ENCODE data around the gene CFAP77. TPM values are rescaled to one million over a fixed set of nuclear protein-coding genes. Genes with fewer than 3 reads are reported as not detected.

Gene CFAP77
- total RNA-seq, 1 experiment from 2014 or later = not detected

DNA sequence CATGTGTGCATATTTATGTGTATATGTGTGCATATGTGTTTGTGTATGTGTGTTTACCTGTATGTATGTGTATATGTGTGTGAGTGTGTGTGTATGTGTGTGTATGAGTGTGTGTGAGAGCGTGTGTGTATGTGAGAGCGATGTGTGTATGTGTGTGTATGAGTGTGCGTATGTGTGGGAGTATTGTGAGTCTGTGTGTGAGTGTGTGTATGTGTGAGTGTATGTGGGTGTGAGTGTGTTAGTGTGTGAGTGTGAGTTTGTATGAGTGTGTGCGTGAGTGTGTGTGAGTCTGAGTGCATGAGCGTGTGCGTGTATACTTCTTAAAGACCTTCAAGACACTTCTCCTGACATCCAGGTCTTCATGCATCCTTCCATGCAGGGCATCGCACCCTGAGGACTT, 49.6 kb downstream of the CFAP77 start:
- Histone ChIP-seq H3K9ac (ENCODE audit: low read length) (no peak overlapping the region), H3K36me3 (ENCODE audit: insufficient read depth, low read length) (no peaks in the 10 kb centered on the region), H2AFZ (ENCODE audit: low read length) (no peak overlapping the region), H3K4me1 (ENCODE audit: low read length) (no peaks in the 10 kb centered on the region), H3K27me3 (ENCODE audit: low read length) (no peaks in the 10 kb centered on the region), H3K79me2 (ENCODE audit: low read length) (no peaks in the 10 kb centered on the region), H3K4me3 (ENCODE audit: low read length) (no peak overlapping the region), H4K20me1 (ENCODE audit: insufficient read depth, low read depth, low read length) (no peaks in the 10 kb centered on the region), H3K4me2 (ENCODE audit: low read depth, low read length, poor library complexity, severe bottlenecking) (no peak overlapping the region), H3K9me2 (replicated peaks; ENCODE audit: insufficient read depth, low read length) (no peaks in the 10 kb centered on the region), H3K27ac (ENCODE audit: low read length) (no peak overlapping the region), H3K9me3 (ENCODE audit: low read length) (no peaks in the 10 kb centered on the region)
- DNase-seq = peak; percentile 30

DNA sequence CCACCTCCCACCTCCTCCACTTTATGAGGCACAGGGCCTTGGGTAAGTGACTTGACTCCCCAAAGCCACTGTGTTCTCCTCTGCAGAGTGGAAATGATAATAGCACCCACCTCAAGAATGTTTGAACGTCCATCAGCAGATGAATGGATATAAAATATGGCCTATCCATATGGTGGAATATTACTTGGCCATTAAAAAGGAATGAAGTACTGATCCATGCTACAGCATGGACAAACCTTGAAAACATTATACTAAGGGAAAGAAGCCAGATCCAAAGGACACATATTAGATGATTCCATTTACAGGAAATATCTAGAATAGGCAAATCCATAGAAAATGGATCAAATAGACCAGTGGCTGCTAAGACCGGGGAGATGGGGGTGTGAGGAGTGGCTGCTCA, 50.2 kb downstream of the CFAP77 start:
- H3K27me3 ChIP-seq (ENCODE audit: low read length) = no peaks in the 10 kb centered on the region
- no peak overlapping the region for H2AFZ ChIP-seq (ENCODE audit: low read length)
- no peak overlapping the region for H3K4me2 ChIP-seq (ENCODE audit: low read depth, low read length, poor library complexity, severe bottlenecking)
- H3K79me2 ChIP-seq (ENCODE audit: low read length) = no peaks in the 10 kb centered on the region
- H3K4me1 ChIP-seq (ENCODE audit: low read length) = no peaks in the 10 kb centered on the region
- H3K9ac ChIP-seq (ENCODE audit: low read length) = no peak overlapping the region
- H3K27ac ChIP-seq (ENCODE audit: low read length) = no peak overlapping the region
- no peak overlapping the region for H3K4me3 ChIP-seq (ENCODE audit: low read length)
- H3K9me2 ChIP-seq (replicated peaks; ENCODE audit: insufficient read depth, low read length) = no peaks in the 10 kb centered on the region
- no peaks in the 10 kb centered on the region for H3K36me3 ChIP-seq (ENCODE audit: insufficient read depth, low read length)
- no peaks in the 10 kb centered on the region for H3K9me3 ChIP-seq (ENCODE audit: low read length)
- no peaks in the 10 kb centered on the region for H4K20me1 ChIP-seq (ENCODE audit: insufficient read depth, low read depth, low read length)
- no peak for DNase-seq

DNA sequence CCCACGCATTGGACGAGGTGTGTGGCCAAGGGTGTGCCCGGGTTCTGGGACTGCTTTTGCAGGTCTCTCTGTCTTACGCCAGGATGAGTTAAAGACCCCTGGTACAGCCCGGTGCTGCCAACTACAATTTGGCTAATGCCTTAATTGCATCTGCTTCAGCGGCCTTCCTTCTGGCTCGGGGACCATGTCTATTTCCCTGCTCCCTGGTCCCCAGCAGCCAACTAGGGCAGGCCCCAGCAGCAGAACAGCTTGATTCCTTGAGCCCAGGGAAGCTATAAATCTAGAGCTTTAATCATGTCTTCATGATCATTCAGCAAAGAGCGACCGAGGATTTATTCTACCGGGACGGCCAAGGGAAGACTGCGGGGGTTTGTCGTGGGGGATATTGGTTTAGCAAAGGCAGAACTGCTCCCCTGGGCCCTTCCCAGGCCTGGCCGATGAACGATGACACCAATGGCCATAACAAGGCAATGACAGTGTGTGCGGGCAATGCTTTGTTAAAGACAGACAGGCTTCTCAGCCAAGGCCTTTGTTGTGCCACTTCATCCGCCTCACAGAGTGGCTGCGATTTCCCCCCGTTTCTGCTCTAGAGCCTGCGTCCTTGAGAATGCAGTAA, 51.4 kb downstream of the CFAP77 start:
- Histone ChIP-seq H3K4me1 (ENCODE audit: low read length) (no peaks in the 10 kb centered on the region), H2AFZ (ENCODE audit: low read length) (no peak overlapping the region), H3K9ac (ENCODE audit: low read length) (no peak overlapping the region), H3K9me2 (replicated peaks; ENCODE audit: insufficient read depth, low read length) (no peaks in the 10 kb centered on the region), H3K27ac (ENCODE audit: low read length) (no peak overlapping the region), H3K36me3 (ENCODE audit: insufficient read depth, low read length) (no peaks in the 10 kb centered on the region), H3K4me3 (ENCODE audit: low read length) (no peak overlapping the region), H3K27me3 (ENCODE audit: low read length) (no peaks in the 10 kb centered on the region), H4K20me1 (ENCODE audit: insufficient read depth, low read depth, low read length) (no peaks in the 10 kb centered on the region), H3K4me2 (ENCODE audit: low read depth, low read length, poor library complexity, severe bottlenecking) (no peak overlapping the region), H3K9me3 (ENCODE audit: low read length) (no peaks in the 10 kb centered on the region), H3K79me2 (ENCODE audit: low read length) (no peaks in the 10 kb centered on the region)
- DNase-seq = no peak

DNA sequence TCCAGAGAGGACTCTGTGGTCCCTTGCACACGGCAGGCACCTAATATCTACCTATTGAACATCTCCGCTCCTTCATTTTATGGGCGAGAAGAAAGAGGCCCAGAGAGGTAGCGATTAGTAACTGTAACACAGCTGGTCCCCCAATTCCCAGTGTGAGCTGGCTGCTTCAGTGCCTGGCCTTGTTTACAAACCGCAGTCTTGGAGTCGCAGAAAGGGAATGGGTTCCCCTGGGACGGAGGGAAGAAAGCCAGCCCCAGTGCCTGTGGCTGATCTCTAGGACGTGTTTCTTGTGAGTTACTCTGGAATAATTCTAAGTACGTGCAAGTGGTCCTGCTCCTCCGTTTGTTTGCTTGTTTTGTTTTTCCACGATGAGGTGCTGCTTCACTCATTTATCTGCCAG, 52.0 kb downstream of the CFAP77 start:
- no peak for DNase-seq
- Histone ChIP-seq H3K9ac (ENCODE audit: low read length) (no peak overlapping the region), H3K4me1 (ENCODE audit: low read length) (no peaks in the 10 kb centered on the region), H3K4me2 (ENCODE audit: low read depth, low read length, poor library complexity, severe bottlenecking) (no peak overlapping the region), H3K27ac (ENCODE audit: low read length) (no peak overlapping the region), H3K9me2 (replicated peaks; ENCODE audit: insufficient read depth, low read length) (no peaks in the 10 kb centered on the region), H3K9me3 (ENCODE audit: low read length) (no peaks in the 10 kb centered on the region), H3K27me3 (ENCODE audit: low read length) (no peaks in the 10 kb centered on the region), H3K4me3 (ENCODE audit: low read length) (no peak overlapping the region), H3K36me3 (ENCODE audit: insufficient read depth, low read length) (no peaks in the 10 kb centered on the region), H2AFZ (ENCODE audit: low read length) (no peak overlapping the region), H3K79me2 (ENCODE audit: low read length) (no peaks in the 10 kb centered on the region), H4K20me1 (ENCODE audit: insufficient read depth, low read depth, low read length) (no peaks in the 10 kb centered on the region)

DNA sequence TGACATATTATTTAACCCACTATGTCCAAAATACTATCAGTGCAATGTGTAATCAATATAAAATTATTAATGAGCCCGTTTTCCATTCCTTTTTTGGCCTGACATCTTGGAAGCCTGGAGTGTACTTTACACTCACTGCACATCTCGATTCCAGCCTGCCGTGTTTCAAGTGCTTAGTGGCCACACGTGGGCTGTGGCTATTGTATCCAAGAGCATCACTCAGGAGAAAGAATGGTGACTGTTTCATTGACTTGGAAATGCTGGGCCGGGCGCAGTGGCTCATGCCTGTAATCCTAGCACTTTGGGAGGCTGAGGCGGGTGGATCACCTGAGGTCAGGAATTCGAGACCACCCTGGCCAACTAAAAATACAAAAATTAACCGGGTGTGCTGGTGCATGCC, 54.5 kb downstream of the CFAP77 start:
- Histone ChIP-seq H3K79me2 (ENCODE audit: low read length) (no peaks in the 10 kb centered on the region), H3K27ac (ENCODE audit: low read length) (no peak overlapping the region), H3K4me1 (ENCODE audit: low read length) (no peaks in the 10 kb centered on the region), H3K36me3 (ENCODE audit: insufficient read depth, low read length) (no peaks in the 10 kb centered on the region), H2AFZ (ENCODE audit: low read length) (no peak overlapping the region), H3K9me3 (ENCODE audit: low read length) (no peaks in the 10 kb centered on the region), H3K27me3 (ENCODE audit: low read length) (no peaks in the 10 kb centered on the region), H3K4me2 (ENCODE audit: low read depth, low read length, poor library complexity, severe bottlenecking) (no peak overlapping the region), H3K4me3 (ENCODE audit: low read length) (no peak overlapping the region), H3K9ac (ENCODE audit: low read length) (no peak overlapping the region), H3K9me2 (replicated peaks; ENCODE audit: insufficient read depth, low read length) (no peaks in the 10 kb centered on the region), H4K20me1 (ENCODE audit: insufficient read depth, low read depth, low read length) (no peaks in the 10 kb centered on the region)
- DNase-seq = no peak

DNA sequence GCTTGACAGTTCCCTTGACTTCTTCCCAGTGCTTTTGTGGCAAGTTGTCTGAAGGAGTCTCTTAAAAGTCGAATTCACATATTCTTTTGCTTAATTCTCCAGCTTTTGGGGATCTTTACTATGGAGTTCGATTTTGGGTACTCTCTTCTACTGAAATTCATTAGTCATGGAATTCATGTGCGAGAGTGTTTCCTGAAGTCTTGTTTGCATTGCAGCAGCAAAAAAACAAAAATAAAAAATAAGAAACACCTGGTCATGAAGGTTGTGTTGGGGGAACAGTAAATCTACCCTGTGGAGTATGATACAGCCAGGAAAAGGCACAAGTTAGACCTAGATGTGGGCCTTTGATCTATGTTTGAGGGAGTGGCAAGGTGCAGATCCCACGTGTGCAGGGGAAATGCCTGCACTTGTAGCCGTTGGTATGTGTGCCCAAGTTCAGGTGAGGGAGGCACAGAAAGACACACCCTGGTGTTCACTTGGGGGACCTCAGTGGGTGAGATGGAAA, 55.2 kb downstream of the CFAP77 start:
- Histone ChIP-seq H4K20me1 (ENCODE audit: insufficient read depth, low read depth, low read length) (no peaks in the 10 kb centered on the region), H3K4me1 (ENCODE audit: low read length) (no peaks in the 10 kb centered on the region), H3K79me2 (ENCODE audit: low read length) (no peaks in the 10 kb centered on the region), H3K27me3 (ENCODE audit: low read length) (no peaks in the 10 kb centered on the region), H3K9ac (ENCODE audit: low read length) (no peak overlapping the region), H3K4me2 (ENCODE audit: low read depth, low read length, poor library complexity, severe bottlenecking) (no peak overlapping the region), H3K36me3 (ENCODE audit: insufficient read depth, low read length) (no peaks in the 10 kb centered on the region), H3K27ac (ENCODE audit: low read length) (no peak overlapping the region), H3K4me3 (ENCODE audit: low read length) (no peak overlapping the region), H2AFZ (ENCODE audit: low read length) (no peak overlapping the region), H3K9me2 (replicated peaks; ENCODE audit: insufficient read depth, low read length) (no peaks in the 10 kb centered on the region), H3K9me3 (ENCODE audit: low read length) (no peaks in the 10 kb centered on the region)
- DNase-seq = no peak

DNA sequence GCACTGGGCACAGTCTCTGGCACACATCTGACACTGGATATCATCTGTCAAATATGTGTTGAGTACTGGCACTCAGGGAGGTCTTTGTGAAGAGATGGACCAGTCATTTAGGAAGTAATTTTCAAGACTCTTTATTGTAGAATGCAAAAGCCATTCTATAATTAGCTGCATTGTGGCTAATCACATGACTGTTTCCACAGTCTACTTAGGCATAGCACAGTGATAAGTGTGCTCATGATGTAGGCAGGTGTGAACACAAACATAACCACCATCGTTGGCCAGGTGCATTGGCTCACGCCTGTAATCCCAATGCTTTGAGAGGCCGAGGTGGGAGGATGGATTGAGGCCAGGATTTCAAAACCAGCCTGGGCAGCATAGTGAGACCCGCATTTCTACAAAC, 62.2 kb downstream of the CFAP77 start:
- DNase-seq = peak; percentile 33
- Histone ChIP-seq H3K27ac (ENCODE audit: low read length) (no peak overlapping the region), H3K27me3 (ENCODE audit: low read length) (no peaks in the 10 kb centered on the region), H3K4me3 (ENCODE audit: low read length) (no peak overlapping the region), H3K4me1 (ENCODE audit: low read length) (peaks cover 5% of the 10 kb centered on the region), H3K9ac (ENCODE audit: low read length) (no peak overlapping the region), H3K9me2 (replicated peaks; ENCODE audit: insufficient read depth, low read length) (no peaks in the 10 kb centered on the region), H2AFZ (ENCODE audit: low read length) (no peak overlapping the region), H3K36me3 (ENCODE audit: insufficient read depth, low read length) (no peaks in the 10 kb centered on the region), H3K9me3 (ENCODE audit: low read length) (no peaks in the 10 kb centered on the region), H3K79me2 (ENCODE audit: low read length) (no peaks in the 10 kb centered on the region), H3K4me2 (ENCODE audit: low read depth, low read length, poor library complexity, severe bottlenecking) (no peak overlapping the region), H4K20me1 (ENCODE audit: insufficient read depth, low read depth, low read length) (no peaks in the 10 kb centered on the region)

DNA sequence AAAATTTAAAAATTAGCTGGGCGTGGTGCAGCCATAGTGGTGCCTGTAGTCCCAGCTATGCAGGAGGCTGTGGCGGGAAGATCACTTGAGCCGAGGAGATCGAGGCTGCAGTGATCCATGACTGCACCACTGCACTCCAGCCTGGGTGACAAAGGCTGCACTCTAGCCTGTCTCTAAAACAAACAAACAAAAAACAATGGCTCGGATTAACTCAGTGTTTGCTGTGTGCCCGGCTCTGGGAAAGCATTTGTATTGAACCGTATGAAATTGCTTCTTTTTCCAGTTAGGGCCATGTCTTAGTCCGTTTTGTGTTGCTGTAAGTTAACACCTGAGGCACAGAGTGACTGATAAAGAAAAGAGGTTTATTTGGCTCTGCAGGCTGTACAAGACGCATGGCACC, 62.6 kb downstream of the CFAP77 start:
- Histone ChIP-seq H3K4me2 (ENCODE audit: low read depth, low read length, poor library complexity, severe bottlenecking) (no peak overlapping the region), H3K4me3 (ENCODE audit: low read length) (no peak overlapping the region), H3K79me2 (ENCODE audit: low read length) (no peaks in the 10 kb centered on the region), H2AFZ (ENCODE audit: low read length) (no peak overlapping the region), H3K27me3 (ENCODE audit: low read length) (no peaks in the 10 kb centered on the region), H3K9me3 (ENCODE audit: low read length) (no peaks in the 10 kb centered on the region), H3K4me1 (ENCODE audit: low read length) (peaks cover 5% of the 10 kb centered on the region), H3K9me2 (replicated peaks; ENCODE audit: insufficient read depth, low read length) (no peaks in the 10 kb centered on the region), H3K27ac (ENCODE audit: low read length) (no peak overlapping the region), H3K36me3 (ENCODE audit: insufficient read depth, low read length) (no peaks in the 10 kb centered on the region), H4K20me1 (ENCODE audit: insufficient read depth, low read depth, low read length) (no peaks in the 10 kb centered on the region), H3K9ac (ENCODE audit: low read length) (no peak overlapping the region)
- peak; percentile 4 for DNase-seq

Data from Karpas-422 (cell line).